MM.1S (cell line): ENCODE data around the gene ANKHD1.

Source experiments
- DNase-seq: peaks from one replicate; pipeline ENCODE4 v3.0.0-alpha.2; 2015
- H2AFZ ChIP-seq: fragments of 300-600 bp; sonication (generic); 2 replicates; pipeline ENCODE4 v1.6.0; 2016; ENCODE audit warnings: antibody characterized with exemption, low read length
- H3F3A ChIP-seq: fragments of 300-600 bp; sonication (generic); 2 replicates; pipeline ENCODE4 v1.6.1; 2016; ENCODE audit warnings: mild to moderate bottlenecking, antibody characterized with exemption, low read length, moderate library complexity, mixed read lengths; ENCODE audit not compliant: insufficient read depth
- H3K27ac ChIP-seq: fragments of 300-600 bp; sonication (generic); 2 replicates; pipeline ENCODE4 v1.5.1; 2016; ENCODE audit warnings: mild to moderate bottlenecking, low read length
- H3K27me3 ChIP-seq: fragments of 300-600 bp; sonication (generic); replicated peaks from 2 replicates; pipeline ENCODE4 v1.6.0; 2016; ENCODE audit warnings: low read length; ENCODE audit not compliant: insufficient read depth
- H3K36me3 ChIP-seq: fragments of 300-600 bp; sonication (generic); replicated peaks from 2 replicates; pipeline ENCODE4 v1.6.1; 2016; ENCODE audit warnings: mild to moderate bottlenecking, low read length, mixed read lengths; ENCODE audit not compliant: insufficient read depth
- H3K4me1 ChIP-seq: fragments of 300-600 bp; sonication (generic); 2 replicates; pipeline ENCODE4 v1.6.1; 2016; ENCODE audit warnings: low read length, mixed read lengths
- H3K4me2 ChIP-seq: fragments of 300-600 bp; sonication (generic); 2 replicates; pipeline ENCODE4 v1.6.0; 2016; ENCODE audit warnings: low read depth, low read length
- H3K4me3 ChIP-seq: fragments of 300-600 bp; sonication (generic); 2 replicates; pipeline ENCODE4 v1.5.1; 2016; ENCODE audit warnings: low read length, mixed read lengths
- H3K79me2 ChIP-seq: fragments of 300-600 bp; sonication (generic); 2 replicates; pipeline ENCODE4 v1.6.1; 2016; ENCODE audit warnings: mixed run types, low read length, mixed read lengths
- H3K9ac ChIP-seq: fragments of 300-600 bp; sonication (generic); 2 replicates; pipeline ENCODE4 v1.6.1; 2016; ENCODE audit warnings: low read length, mixed read lengths
- H3K9me2 ChIP-seq: fragments of 300-600 bp; sonication (generic); replicated peaks from 2 replicates; pipeline ENCODE4 v1.6.1; 2016; ENCODE audit warnings: mild to moderate bottlenecking, low read length, mixed read lengths; ENCODE audit not compliant: insufficient read depth
- H3K9me3 ChIP-seq: fragments of 300-600 bp; sonication (generic); replicated peaks from 2 replicates; pipeline ENCODE4 v1.6.1; 2016; ENCODE audit warnings: mild to moderate bottlenecking, low read length, mixed read lengths; ENCODE audit not compliant: insufficient read depth
- H4K20me1 ChIP-seq: fragments of 300-600 bp; sonication (generic); 2 replicates; pipeline ENCODE4 v1.6.1; 2016; ENCODE audit warnings: mild to moderate bottlenecking, low read length, moderate library complexity, mixed read lengths; ENCODE audit not compliant: insufficient read depth
- CTCF ChIP-seq: fragments of 300-600 bp; sonication (generic); IDR thresholded peaks from 2 replicates; pipeline ENCODE4 v1.5.1; 2016; ENCODE audit warnings: antibody characterized with exemption, low read length, mixed read lengths
- EZH2 ChIP-seq: fragments of 300-600 bp; sonication (generic); optimal IDR thresholded peaks from 2 replicates; pipeline ENCODE3; 2017; ENCODE audit warnings: low read depth, mild to moderate bottlenecking, antibody characterized with exemption, low read length, mixed read lengths
- EZH2phosphoT487 ChIP-seq: fragments of 300-600 bp; sonication (generic); IDR thresholded peaks from 2 replicates; pipeline ENCODE4 v1.6.1; 2018; ENCODE audit warnings: antibody characterized with exemption, low read length

ANKHD1 gene

GRCh38 chr5:140399979-140400729, 1.5 kb upstream of the ANKHD1 start:
- peak overlapping the region; percentile 92 for H3K4me2 ChIP-seq
- peaks cover 14% of the 10 kb centered on the region for H3F3A ChIP-seq
- H4K20me1 ChIP-seq: peaks cover 19% of the 10 kb centered on the region
- peak overlapping the region; percentile 87 for H3K9ac ChIP-seq
- H3K36me3 ChIP-seq: no peaks in the 10 kb centered on the region
- H3K27me3 ChIP-seq: no peaks in the 10 kb centered on the region
- TF ChIP-seq CTCF (no peak), EZH2phosphoT487 (no peak), EZH2 (no peak)
- no peaks in the 10 kb centered on the region; the same call in 1 of the 2 replicates for H3K4me1 ChIP-seq
- H3K79me2 ChIP-seq: peaks cover 56% of the 10 kb centered on the region
- peak overlapping the region; percentile 86 for H3K4me3 ChIP-seq
- H3K9me3 ChIP-seq: no peaks in the 10 kb centered on the region
- peak; percentile 63 for DNase-seq
- H2AFZ ChIP-seq: peak overlapping the region; percentile 89
- H3K27ac ChIP-seq: peak overlapping the region; percentile 78; the same call in 1 of the 2 replicates
- H3K9me2 ChIP-seq: no peaks in the 10 kb centered on the region

GRCh38 chr5:140400730-140401361, 787 bp upstream of the ANKHD1 start:
- Histone ChIP-seq H2AFZ (peak overlapping the region; percentile 89), H3K4me1 (no peaks in the 10 kb centered on the region; the same call in 1 of the 2 replicates)
- DNase-seq: peak; percentile 96

GRCh38 chr5:140402258-140403074, 833 bp downstream of the ANKHD1 start:
- no peaks in the 10 kb centered on the region for H3K9me3 ChIP-seq
- peak overlapping the region; percentile 98 for H3K4me3 ChIP-seq
- H3K9ac ChIP-seq: peak overlapping the region; percentile 88
- peaks cover 23% of the 10 kb centered on the region for H4K20me1 ChIP-seq
- H3K4me1 ChIP-seq: no peaks in the 10 kb centered on the region; the same call in 1 of the 2 replicates
- peaks cover 80% of the 10 kb centered on the region for H3K79me2 ChIP-seq
- no peaks in the 10 kb centered on the region for H3K36me3 ChIP-seq
- no peaks in the 10 kb centered on the region for H3K9me2 ChIP-seq
- TF ChIP-seq EZH2phosphoT487 (no peak), CTCF (no peak), EZH2 (no peak)
- peak; percentile 55 for DNase-seq
- peak overlapping the region; percentile 72 for H2AFZ ChIP-seq
- H3K27ac ChIP-seq: peak overlapping the region; percentile 85
- peaks cover 14% of the 10 kb centered on the region for H3F3A ChIP-seq
- no peaks in the 10 kb centered on the region for H3K27me3 ChIP-seq
- peak overlapping the region; percentile 95 for H3K4me2 ChIP-seq

More at GRCh38 chr5:140400730-140401361, 787 bp upstream of the ANKHD1 start:
- H3K27ac ChIP-seq: peak overlapping the region; percentile 78
- H3K36me3 ChIP-seq: no peaks in the 10 kb centered on the region
- H3K9me2 ChIP-seq: no peaks in the 10 kb centered on the region
- peaks cover 23% of the 10 kb centered on the region for H4K20me1 ChIP-seq
- TF ChIP-seq EZH2phosphoT487: no peak
- TF ChIP-seq CTCF: no peak
- TF ChIP-seq EZH2: no peak
- no peaks in the 10 kb centered on the region for H3K9me3 ChIP-seq
- H3K27me3 ChIP-seq: no peaks in the 10 kb centered on the region
- H3K4me2 ChIP-seq: peak overlapping the region; percentile 92; the same call in 1 of the 2 replicates
- H3K4me3 ChIP-seq: peak overlapping the region; percentile 86
- H3K9ac ChIP-seq: peak overlapping the region; percentile 87
- peaks cover 14% of the 10 kb centered on the region for H3F3A ChIP-seq
- peaks cover 63% of the 10 kb centered on the region for H3K79me2 ChIP-seq
